ENCODE measurements around the gene NEU4. TPM values are rescaled to one million over a fixed set of nuclear protein-coding genes. Genes with fewer than 3 reads are reported as not detected.
"Not testable (repeated sequence)": the region's sequence is repeated elsewhere in the genome, so short reads cannot be mapped to it uniquely, and the experiment has no call there.

Gene NEU4, protein sequence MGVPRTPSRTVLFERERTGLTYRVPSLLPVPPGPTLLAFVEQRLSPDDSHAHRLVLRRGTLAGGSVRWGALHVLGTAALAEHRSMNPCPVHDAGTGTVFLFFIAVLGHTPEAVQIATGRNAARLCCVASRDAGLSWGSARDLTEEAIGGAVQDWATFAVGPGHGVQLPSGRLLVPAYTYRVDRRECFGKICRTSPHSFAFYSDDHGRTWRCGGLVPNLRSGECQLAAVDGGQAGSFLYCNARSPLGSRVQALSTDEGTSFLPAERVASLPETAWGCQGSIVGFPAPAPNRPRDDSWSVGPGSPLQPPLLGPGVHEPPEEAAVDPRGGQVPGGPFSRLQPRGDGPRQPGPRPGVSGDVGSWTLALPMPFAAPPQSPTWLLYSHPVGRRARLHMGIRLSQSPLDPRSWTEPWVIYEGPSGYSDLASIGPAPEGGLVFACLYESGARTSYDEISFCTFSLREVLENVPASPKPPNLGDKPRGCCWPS
- total RNA-seq (1 to 10 TPM in 1 of 9 donors, under 1 TPM in 4, not detected in 4; 0.21 to 1.4 (median 0.45) TPM), polyA plus RNA-seq (under 1 TPM; 0.07 to 0.50 TPM)
- long read RNA-seq, donor 1, result 0 reads
- long read RNA-seq, donor 2, partial matches to known transcripts, result 0 of 2 reads
- long read RNA-seq, donor 2, other reads (novel, unspliced or antisense), result 0 of 2 reads
- long read RNA-seq, donor 3, result 0 reads

DNA sequence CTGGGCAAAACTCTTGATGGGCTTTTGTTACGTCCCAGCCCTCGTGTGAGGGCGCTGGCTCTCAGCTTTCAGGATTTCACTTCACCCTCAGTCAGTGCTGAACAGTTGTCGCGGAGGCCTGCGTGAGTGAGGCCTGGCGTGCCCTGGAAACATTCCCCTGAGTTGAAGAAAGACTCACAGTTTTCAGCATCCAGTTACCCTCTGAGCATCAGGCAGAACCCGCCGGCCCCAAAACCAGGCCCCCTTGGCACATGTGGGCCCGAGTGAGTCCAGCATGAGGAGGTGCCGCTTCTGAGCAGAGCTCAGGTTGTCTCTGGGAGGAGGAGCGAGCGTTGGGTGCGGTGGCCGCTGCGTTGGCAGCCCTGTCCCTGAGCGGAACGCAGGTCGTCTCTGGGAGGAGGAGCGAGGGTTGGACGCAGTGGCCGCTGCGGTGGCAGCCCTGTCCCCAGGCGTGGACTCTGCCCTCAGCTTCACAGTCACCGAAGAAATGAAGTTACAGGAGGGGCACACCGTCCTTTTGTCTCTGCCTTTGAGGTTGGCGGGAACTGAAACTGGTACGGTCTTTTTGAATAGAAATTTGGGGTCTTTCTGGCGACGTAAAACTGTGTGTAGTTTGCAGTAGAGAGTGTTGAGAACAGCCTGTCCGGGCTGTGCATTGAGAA lies at the start of gene NEU4:
Gene NEU4, plus strand, starts transcription at position 473 of the 662 bp plus-strand sequence. CDS start 5,292 bp downstream, outside the sequence.
- ATAC-seq (no peak), DNase-seq (peak in 2 of 5 donors; percentile 13 to 52)
- TF ChIP-seq, protein P1, sequence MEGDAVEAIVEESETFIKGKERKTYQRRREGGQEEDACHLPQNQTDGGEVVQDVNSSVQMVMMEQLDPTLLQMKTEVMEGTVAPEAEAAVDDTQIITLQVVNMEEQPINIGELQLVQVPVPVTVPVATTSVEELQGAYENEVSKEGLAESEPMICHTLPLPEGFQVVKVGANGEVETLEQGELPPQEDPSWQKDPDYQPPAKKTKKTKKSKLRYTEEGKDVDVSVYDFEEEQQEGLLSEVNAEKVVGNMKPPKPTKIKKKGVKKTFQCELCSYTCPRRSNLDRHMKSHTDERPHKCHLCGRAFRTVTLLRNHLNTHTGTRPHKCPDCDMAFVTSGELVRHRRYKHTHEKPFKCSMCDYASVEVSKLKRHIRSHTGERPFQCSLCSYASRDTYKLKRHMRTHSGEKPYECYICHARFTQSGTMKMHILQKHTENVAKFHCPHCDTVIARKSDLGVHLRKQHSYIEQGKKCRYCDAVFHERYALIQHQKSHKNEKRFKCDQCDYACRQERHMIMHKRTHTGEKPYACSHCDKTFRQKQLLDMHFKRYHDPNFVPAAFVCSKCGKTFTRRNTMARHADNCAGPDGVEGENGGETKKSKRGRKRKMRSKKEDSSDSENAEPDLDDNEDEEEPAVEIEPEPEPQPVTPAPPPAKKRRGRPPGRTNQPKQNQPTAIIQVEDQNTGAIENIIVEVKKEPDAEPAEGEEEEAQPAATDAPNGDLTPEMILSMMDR (IDR thresholded peaks at IDR 0.05), result no peak
- TF ChIP-seq POLR2A (IDR thresholded peaks at IDR 0.05), result no peak
- H3K36me3 ChIP-seq, result no peaks in the 10 kb centered on the region
- 87 to 90% (median 88%) methylated on average over 28 to 31 of the region's 31 CpGs for WGBS, 4 donors
- intact Hi-C loops (cut with DNase I), result no loop called here
- no peaks in the 10 kb centered on the region for H3K9me3 ChIP-seq
- no peak within 1 kb of the TSS for H3K4me3 ChIP-seq
- peak within 1 kb of the TSS in 7 of 12 donors; percentile 11 to 91 (median 82) for H3K27ac ChIP-seq
- H3K27me3 ChIP-seq, result peaks cover 0 to 10% (median 0%) of the 10 kb centered on the region in 9 donors
- peaks cover 0 to 44% (median 24%) of the 10 kb centered on the region in 12 donors for H3K4me1 ChIP-seq

DNA sequence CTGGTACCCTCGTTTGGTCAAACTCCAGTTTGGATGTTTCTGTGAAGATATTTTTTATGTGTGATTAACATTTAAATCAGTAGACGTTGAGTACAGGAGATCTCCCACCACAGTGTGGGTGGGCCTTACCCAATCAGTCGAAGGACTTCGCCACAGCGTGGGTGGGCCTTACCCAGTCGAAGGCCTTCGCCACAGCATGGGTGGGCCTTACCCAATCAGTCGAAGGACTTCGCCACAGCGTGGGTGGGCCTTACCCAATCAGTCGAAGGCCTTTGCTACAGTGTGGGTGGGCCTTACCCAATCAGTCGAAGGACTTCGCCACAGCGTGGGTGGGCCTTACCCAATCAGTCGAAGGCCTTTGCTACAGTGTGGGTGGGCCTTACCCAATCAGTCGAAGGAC lies 49.1 kb upstream of the NEU4 start:
- H3K4me3 ChIP-seq, H3K27me3 ChIP-seq, H3K4me1 ChIP-seq, DNase-seq, H3K27ac ChIP-seq, H3K9me3 ChIP-seq, ATAC-seq: not testable (repeated sequence)
- intact Hi-C loops (cut with DNase I), result loop anchor here in 1 of 10 donors (10.0 kb wide), 1 partner anchor 105 kb away; the partner anchor contains the start of gene RTP5
- 94 to 97% (median 95%) methylated on average over 2 to 12 of the region's 16 CpGs for WGBS, 4 donors
- H3K36me3 ChIP-seq, result peaks cover 0 to 49% (median 30%) of the 10 kb centered on the region in 9 donors

DNA sequence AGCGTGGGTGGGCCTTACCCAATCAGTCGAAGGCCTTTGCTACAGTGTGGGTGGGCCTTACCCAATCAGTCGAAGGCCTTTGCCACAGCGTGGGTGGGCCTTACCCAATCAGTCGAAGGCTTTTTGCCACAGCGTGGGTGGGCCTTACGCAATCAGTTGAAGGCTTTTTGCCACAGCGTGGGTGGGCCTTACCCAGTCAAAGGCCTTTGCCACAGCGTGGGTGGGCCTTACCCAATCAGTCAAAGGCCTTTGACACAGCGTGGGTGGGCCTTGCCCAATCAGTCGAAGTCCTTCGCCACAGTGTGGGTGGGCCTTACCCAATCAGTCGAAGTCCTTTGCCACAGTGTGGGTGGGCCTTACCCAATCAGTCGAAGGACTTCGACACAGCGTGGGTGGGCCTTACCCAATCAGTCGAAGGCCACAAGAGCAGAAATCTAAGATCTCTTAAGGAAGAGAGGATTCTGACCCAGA lies 48.7 kb upstream of the NEU4 start:
- WGBS, 4 donors, result 96 to 98% (median 97%) methylated on average over 9 to 17 of the region's 17 CpGs
- intact Hi-C loops (cut with DNase I), result no loop called here
- TF ChIP-seq, protein P1 (IDR thresholded peaks at IDR 0.05), result no peak
- TF ChIP-seq POLR2A (IDR thresholded peaks at IDR 0.05), result no peak

DNA sequence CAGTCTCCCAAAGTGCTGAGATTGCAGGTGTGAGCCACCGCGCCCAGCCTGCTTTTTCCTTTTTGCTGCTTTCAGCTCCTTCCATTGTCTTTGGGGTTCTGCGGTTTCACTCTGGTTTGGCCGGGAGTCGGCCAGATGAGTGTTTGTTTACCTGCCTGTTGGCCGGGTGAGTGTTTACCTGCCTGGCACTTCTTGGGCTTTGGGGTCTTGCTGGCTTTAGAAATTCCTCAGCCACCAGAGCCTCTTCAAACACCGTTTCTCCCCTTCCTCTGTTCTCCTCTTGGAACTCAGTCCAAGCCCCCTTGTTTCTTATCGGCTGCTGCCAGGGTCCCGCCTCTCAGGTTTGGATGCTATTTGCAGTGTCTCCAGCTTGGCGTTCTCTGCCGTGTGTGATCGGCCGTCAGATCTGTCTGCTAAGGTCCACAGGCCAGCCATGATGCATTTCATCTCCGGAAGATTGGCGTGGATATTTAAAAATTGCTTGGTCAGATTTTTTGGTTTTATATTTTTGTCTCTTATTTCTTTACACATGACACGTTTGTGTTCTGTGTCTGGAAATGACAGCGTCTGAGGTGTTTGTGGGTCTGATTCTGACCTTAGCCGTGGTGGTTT lies 46.6 kb upstream of the NEU4 start:
- Histone ChIP-seq H3K27me3 (no peaks in the 10 kb centered on the region), H3K9me3 (peaks cover 0 to 4% (median 0%) of the 10 kb centered on the region in 12 donors), H3K27ac (no peak overlapping the region), H3K4me1 (no peaks in the 10 kb centered on the region), H3K4me3 (no peak overlapping the region), H3K36me3 (peaks cover 0 to 29% (median 16%) of the 10 kb centered on the region in 9 donors)
- TF ChIP-seq, protein P1 (IDR thresholded peaks at IDR 0.05), result no peak
- no peak for TF ChIP-seq POLR2A (IDR thresholded peaks at IDR 0.05)
- DNase-seq (no peak), ATAC-seq (no peak)
- intact Hi-C loops (cut with DNase I), result no loop called here
- 82 to 90% (median 85%) methylated on average over 18 of the region's 18 CpGs for WGBS, 4 donors

More for the DNA sequence above, 48.7 kb upstream of the NEU4 start:
- H3K9me3 ChIP-seq, result peaks cover 0 to 4% (median 0%) of the 10 kb centered on the region in 12 donors
- peaks cover 0 to 46% (median 30%) of the 10 kb centered on the region in 9 donors for H3K36me3 ChIP-seq
- no peak overlapping the region for H3K27ac ChIP-seq
- DNase-seq, result no peak
- ATAC-seq, result no peak
- H3K27me3 ChIP-seq, result no peaks in the 10 kb centered on the region
- H3K4me1 ChIP-seq, result no peaks in the 10 kb centered on the region
- H3K4me3 ChIP-seq, result no peak overlapping the region

Data from heart left ventricle (tissue), 16 donors.